ENCODE results near the gene SYT12.

The SYT12 gene

GRCh38 chr11:67058506-67058905, 35.6 kb downstream of the SYT12 start:
- DNase-seq, result no peak

- no peak for DNase-seq
Observed at GRCh38 chr11:67059671-67060070, 36.7 kb downstream of the SYT12 start.

GRCh38 chr11:67060111-67060522, 37.2 kb downstream of the SYT12 start:
- DNase-seq, result no peak

GRCh38 chr11:67062526-67063373, 39.8 kb downstream of the SYT12 start:
- DNase-seq, result no peak

GRCh38 chr11:67066333-67066709, 43.4 kb downstream of the SYT12 start:
- no peak for DNase-seq

GRCh38 chr11:67071420-67072284, 48.7 kb downstream of the SYT12 start:
- peak; percentile 32 to 36 for DNase-seq

- DNase-seq, result no peak
Observed at GRCh38 chr11:67072295-67072694, 49.4 kb downstream of the SYT12 start.

GRCh38 chr11:67073908-67074307, 51.0 kb downstream of the SYT12 start:
- DNase-seq, result no peak

GRCh38 chr11:67076202-67076601, 53.3 kb downstream of the SYT12 start:
- no peak for DNase-seq

GRCh38 chr11:67079065-67079705, 56.3 kb downstream of the SYT12 start:
- DNase-seq, result no peak

GRCh38 chr11:67082071-67082791, 59.3 kb downstream of the SYT12 start:
- no peak for DNase-seq

GRCh38 chr11:67083786-67084366, 60.9 kb downstream of the SYT12 start:
- no peak for DNase-seq

- DNase-seq, result no peak
Observed at GRCh38 chr11:67085617-67086016, 62.7 kb downstream of the SYT12 start.

- no peak for DNase-seq
Observed at GRCh38 chr11:67090717-67091116, 67.8 kb downstream of the SYT12 start.

- no peak for DNase-seq
Observed at GRCh38 chr11:67095214-67095507, 72.2 kb downstream of the SYT12 start.

GRCh38 chr11:67098799-67099429, 76.0 kb downstream of the SYT12 start:
- no peak for DNase-seq

- DNase-seq, result no peak
Observed at GRCh38 chr11:67099831-67100324, 76.9 kb downstream of the SYT12 start.
